GM12864 (cell line): ENCODE results near the gene BTAF1.

Source experiments
- DNase-seq: peaks from one replicate; pipeline ENCODE4 v3.0.0-alpha.2; 2011; ENCODE audit warnings: low read depth
- H3K4me3 ChIP-seq: 2 replicates; pipeline ENCODE4 v1.5.1; 2011; ENCODE audit warnings: mild to moderate bottlenecking, low read depth, low read length, control low read depth
- TF ChIP-seq, protein P1 (sequence below): IDR thresholded peaks from 2 replicates; pipeline ENCODE4 v1.5.1; 2011; ENCODE audit warnings: low read depth, mild to moderate bottlenecking, moderate library complexity, low read length, control low read depth, inconsistent platforms; ENCODE audit errors: missing control alignments

Gene BTAF1

DNA sequence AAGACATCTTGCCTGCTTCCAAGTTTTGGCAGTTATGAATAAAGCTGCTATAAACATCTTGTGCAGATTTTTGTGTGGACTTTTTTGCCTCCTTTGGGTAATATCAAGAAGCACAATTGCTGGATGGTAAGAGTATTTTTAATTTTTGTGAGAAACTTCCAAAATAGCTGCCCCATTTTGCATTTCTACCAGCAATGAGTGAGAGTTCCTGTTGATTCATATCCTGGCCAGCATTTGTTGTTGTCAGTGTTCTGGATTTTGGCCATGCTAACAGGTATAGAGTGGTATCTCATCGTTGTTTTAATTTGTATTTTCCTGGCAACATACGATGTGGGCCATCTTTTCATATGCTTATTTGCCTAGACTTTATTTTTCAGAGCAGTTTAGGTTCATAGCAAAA, 53.9 kb downstream of the BTAF1 start:
- TF ChIP-seq, protein P1, sequence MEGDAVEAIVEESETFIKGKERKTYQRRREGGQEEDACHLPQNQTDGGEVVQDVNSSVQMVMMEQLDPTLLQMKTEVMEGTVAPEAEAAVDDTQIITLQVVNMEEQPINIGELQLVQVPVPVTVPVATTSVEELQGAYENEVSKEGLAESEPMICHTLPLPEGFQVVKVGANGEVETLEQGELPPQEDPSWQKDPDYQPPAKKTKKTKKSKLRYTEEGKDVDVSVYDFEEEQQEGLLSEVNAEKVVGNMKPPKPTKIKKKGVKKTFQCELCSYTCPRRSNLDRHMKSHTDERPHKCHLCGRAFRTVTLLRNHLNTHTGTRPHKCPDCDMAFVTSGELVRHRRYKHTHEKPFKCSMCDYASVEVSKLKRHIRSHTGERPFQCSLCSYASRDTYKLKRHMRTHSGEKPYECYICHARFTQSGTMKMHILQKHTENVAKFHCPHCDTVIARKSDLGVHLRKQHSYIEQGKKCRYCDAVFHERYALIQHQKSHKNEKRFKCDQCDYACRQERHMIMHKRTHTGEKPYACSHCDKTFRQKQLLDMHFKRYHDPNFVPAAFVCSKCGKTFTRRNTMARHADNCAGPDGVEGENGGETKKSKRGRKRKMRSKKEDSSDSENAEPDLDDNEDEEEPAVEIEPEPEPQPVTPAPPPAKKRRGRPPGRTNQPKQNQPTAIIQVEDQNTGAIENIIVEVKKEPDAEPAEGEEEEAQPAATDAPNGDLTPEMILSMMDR = no peak
- DNase-seq = no peak
- H3K4me3 ChIP-seq = no peak overlapping the region

DNA sequence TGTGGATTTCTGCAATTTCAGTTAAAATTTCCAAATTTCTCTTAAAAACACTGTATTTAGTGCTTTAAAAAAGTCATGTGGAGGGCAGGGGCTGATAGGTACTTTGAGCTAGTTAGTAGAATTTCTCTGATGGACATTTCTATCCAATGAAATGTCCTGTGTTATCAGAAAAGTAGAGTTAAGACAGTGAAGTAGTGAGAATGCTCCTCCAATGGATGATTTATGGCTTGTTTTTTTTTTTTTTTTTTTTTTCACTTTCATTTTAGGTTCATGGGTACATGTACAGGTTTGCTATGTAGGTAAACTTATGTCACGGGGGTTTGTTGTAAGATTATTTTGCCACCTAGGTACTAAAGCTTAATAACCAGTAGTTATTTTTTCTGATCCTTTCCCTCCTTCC, 55.0 kb downstream of the BTAF1 start:
- DNase-seq = no peak
- TF ChIP-seq, protein P1 = no peak

DNA sequence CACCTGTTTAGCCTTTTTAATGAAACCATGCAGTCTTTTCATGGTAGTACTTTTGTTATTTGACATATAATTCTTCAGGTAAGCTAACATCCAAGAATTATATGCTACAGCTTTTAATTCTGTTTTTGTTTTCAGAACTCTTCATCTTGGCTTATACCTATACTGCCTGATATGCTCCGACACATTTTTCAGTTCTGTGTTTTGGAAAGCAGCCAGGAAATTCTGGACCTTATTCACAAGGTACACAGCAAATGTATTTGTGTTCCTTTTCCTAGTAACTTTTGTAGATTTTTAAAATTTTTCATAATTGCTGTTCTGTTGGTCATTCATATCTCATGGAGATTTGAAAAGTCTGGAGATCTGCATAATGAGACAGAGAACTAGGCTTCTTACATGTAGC, 56.7 kb downstream of the BTAF1 start:
- TF ChIP-seq, protein P1 = no peak
- DNase-seq = no peak
- no peak overlapping the region for H3K4me3 ChIP-seq

More for the DNA sequence above, 55.0 kb downstream of the BTAF1 start:
- H3K4me3 ChIP-seq = no peak overlapping the region

DNA sequence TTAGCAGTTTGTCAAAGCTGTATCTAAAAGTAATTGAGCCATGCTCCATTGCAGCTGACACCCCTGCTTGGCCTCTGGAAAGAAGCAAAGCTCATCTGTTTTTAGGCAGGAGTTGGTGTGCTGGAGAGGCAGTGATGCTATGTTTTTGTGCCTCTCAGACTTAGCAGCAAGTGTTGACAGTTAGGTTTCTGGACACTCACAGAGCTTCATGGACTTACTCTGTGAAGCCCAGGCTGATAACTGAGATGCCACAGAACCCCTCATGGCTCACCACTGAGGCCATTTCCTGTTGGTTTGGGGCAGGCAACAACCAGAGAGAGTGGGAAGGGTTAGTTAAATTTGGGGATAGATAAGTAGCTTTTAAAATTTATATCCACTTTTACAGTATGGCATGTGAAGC, 59.8 kb downstream of the BTAF1 start:
- DNase-seq = no peak
- no peak overlapping the region for H3K4me3 ChIP-seq
- TF ChIP-seq, protein P1 = no peak

DNA sequence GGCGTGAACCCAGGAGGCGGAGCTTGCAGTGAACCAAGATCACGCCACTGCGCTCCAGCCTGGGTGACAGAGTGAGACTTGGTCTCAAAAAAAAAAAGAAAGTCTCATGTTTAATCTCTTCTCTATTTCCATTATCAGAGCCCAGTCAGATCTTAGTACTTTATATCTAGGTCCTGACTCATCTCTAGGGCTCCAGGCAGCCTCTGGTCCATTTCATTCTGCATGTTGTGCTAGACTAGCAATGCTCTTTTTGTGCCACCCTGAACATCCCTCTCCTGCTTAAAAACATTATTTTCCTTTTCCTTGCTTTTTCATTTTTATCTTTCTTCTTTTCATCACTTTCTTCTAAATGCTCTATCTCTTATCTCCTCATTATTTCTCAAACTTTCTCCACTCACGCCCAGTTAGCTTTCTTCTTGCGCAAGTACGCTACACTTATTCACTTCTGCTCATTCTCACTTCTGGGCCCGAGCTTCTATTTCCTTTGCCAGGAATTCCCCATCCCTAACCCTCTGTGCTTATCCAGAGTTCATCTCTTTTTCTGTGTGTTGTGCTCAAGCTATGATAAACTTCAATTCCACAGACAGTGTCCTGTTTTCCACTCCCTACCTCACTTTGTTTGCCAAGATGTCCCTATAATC, 63.9 kb downstream of the BTAF1 start:
- no peak overlapping the region for H3K4me3 ChIP-seq
- TF ChIP-seq, protein P1 = no peak

DNA sequence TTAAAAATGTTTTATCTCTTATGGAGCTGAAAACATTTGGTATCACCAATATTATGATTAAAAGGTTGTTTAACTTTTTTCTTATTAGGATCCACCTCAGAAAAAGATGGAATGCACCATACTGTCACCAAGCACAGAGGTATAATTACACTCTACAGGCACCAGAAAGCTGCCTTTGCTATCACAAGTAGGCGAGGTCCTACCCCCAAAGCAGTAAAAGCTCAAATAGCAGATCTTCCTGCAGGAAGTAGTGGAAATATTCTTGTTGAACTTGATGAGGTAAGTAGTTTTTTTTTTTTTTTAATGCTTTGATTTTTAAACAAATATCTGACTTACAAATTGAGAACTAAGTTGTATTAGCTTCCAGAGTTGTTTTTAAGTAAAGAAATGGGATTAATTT, 68.5 kb downstream of the BTAF1 start:
- TF ChIP-seq, protein P1 = no peak
- H3K4me3 ChIP-seq = no peak overlapping the region
- no peak for DNase-seq

More for the DNA sequence above, 63.9 kb downstream of the BTAF1 start:
- no peak for DNase-seq

DNA sequence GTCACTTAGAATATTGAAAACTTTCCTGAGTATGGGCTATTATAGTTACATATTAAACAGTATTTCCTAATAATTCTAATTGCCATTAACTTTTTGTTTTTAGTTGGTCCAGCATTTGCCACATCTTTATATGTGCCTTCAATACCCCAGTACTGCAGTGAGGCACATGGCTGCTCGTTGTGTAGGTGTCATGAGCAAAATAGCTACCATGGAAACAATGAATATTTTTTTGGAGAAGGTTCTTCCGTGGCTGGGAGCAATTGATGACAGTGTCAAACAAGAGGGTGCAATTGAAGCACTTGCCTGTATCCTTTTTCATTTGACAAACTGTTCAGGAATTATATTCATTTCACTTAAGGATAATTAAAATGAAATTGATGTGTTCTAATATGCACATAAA, 72.7 kb downstream of the BTAF1 start:
- TF ChIP-seq, protein P1 = no peak
- no peak for DNase-seq
- H3K4me3 ChIP-seq = no peak overlapping the region
